BJ (cell line): ENCODE results near the gene DGKQ. TPM values are rescaled to one million over a fixed set of nuclear protein-coding genes. Genes with fewer than 3 reads are reported as not detected.
"Not testable (repeated sequence)": the region's sequence is repeated elsewhere in the genome, so short reads cannot be mapped to it uniquely, and the experiment has no call there.

ENCODE experiments used
- CTCF ChIA-PET: fragments of 350-600 bp; formaldehyde crosslinking; extraction: SDS; loops from one replicate; lab custom pipeline; 2021; ENCODE audit warnings: antibody characterized with exemption, inconsistent platforms; lab: Yijun Ruan, JAX
- POLR2A ChIA-PET: fragments of 300-600 bp; sonication (Branson Sonifier 250); formaldehyde crosslinking; extraction: SDS; loops from one replicate; lab custom pipeline; 2021; ENCODE audit warnings: antibody characterized with exemption; lab: Charles Lee
- DNase-seq: peaks from one replicate; pipeline ENCODE4 v3.0.0-alpha.2; 2011; ENCODE audit warnings: low read depth
- H3K27me3 ChIP-seq: 2 replicates; pipeline ENCODE4 v1.6.0; 2011; ENCODE audit warnings: low read length; ENCODE audit not compliant: control insufficient read depth, insufficient read depth
- H3K36me3 ChIP-seq: 2 replicates; pipeline ENCODE4 v1.5.1; 2011; ENCODE audit warnings: low read length; ENCODE audit not compliant: control insufficient read depth, insufficient read depth
- H3K4me3 ChIP-seq: 2 replicates; pipeline ENCODE4 v1.5.1; 2011; ENCODE audit warnings: low read depth, mild to moderate bottlenecking, control low read depth, low read length
- polyA plus RNA-seq: library from polyadenylated mRNA; depleted of rRNA; stranded (reverse); fragments of >200 nt; gene quantifications from 2 replicates; pipeline ENCODE4 v1.2.3, GENCODE V29; 2011
- TF ChIP-seq, protein P1 (sequence below): IDR thresholded peaks from 2 replicates; pipeline ENCODE4 v1.5.1; 2011; ENCODE audit warnings: low read depth, mild to moderate bottlenecking, control low read depth, inconsistent platforms, low read length, moderate library complexity; ENCODE audit not compliant: insufficient read depth

Gene DGKQ
- polyA plus RNA-seq, 1 experiment = 6.5 TPM

- Histone ChIP-seq H3K27me3 (peaks cover 34% of the 10 kb centered on the region), H3K4me3 (no peak overlapping the region), H3K36me3 (no peaks in the 10 kb centered on the region)
- TF ChIP-seq, protein P1, sequence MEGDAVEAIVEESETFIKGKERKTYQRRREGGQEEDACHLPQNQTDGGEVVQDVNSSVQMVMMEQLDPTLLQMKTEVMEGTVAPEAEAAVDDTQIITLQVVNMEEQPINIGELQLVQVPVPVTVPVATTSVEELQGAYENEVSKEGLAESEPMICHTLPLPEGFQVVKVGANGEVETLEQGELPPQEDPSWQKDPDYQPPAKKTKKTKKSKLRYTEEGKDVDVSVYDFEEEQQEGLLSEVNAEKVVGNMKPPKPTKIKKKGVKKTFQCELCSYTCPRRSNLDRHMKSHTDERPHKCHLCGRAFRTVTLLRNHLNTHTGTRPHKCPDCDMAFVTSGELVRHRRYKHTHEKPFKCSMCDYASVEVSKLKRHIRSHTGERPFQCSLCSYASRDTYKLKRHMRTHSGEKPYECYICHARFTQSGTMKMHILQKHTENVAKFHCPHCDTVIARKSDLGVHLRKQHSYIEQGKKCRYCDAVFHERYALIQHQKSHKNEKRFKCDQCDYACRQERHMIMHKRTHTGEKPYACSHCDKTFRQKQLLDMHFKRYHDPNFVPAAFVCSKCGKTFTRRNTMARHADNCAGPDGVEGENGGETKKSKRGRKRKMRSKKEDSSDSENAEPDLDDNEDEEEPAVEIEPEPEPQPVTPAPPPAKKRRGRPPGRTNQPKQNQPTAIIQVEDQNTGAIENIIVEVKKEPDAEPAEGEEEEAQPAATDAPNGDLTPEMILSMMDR = no peak
- ChIA-PET POLR2A (no interaction called here), CTCF (no interaction called here)
- no peak for DNase-seq
These were observed 26.6 kb upstream of the DGKQ start for GRCh38 chr4:999882-1000425.

DNA sequence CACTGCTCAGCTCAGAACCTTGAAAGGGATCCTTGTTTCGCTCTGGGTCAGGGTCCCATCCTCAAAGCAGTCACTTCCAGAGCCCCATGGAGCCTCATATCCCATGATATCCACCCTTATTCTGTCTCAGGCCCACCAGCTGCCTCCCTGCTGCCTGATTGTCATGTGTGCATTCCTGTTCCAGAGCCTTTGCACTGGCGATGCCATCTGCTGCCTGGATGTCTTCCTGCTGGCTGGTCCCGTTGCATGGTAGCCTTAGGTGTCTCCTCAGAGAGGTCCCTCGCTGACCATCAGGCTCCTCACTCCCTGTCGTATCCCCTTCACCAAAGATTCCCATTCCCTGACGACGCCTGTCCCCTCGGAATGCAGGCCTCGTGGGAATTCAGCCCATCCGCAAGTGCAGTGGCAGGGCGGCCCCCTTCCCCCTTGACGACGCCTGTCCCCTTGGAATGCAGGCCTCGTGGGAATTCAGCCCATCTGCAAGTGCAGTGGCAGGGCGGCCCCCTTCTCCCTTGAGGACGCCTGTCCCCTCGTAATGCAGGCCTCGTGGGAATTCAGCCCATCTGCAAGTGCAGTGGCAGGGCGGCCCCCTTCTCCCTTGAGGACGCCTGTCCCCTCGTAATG, 26.0 kb upstream of the DGKQ start:
- H3K4me3 ChIP-seq, POLR2A ChIA-PET, DNase-seq, H3K36me3 ChIP-seq: not testable (repeated sequence)
- CTCF ChIA-PET = interaction anchor here (1.4 kb wide), 1 partner anchor 13 kb away, joined by 6 read pairs; the partner anchor contains the start of gene IDUA
- peaks cover 34% of the 10 kb centered on the region for H3K27me3 ChIP-seq

DNA sequence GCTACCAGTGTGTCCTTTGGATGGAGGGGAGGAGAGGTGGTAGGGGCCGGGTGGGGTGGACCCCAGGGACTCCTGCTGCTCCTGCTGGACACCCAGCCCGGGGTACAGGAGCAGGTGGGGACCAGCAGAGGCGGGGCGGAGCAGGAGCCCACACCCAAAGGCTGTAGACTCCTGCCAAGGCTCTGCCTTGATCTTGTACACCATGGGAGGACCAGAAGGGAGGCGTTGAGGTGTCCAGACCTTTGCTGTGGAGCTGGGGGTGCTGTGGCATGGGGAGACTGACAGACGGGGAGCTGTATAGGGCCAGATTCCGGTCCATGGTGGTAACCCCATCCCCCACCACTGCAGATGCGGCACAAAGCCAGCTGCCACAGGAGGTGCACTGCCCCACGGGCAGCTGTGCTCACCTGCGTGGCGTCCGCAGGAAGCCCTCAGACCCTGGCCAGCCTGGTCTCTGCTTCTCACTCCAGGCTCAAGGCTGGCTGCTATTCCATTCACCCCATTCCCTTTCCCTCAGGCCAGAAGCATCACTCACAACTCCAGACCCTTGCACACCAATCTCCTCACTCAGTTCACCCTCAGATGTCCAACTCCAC, 24.8 kb upstream of the DGKQ start:
- Histone ChIP-seq H3K4me3 (no peak overlapping the region), H3K27me3 (peaks cover 31% of the 10 kb centered on the region), H3K36me3 (no peaks in the 10 kb centered on the region)
- DNase-seq = no peak
- ChIA-PET POLR2A (no interaction called here), CTCF (interaction anchor here (1.4 kb wide), 1 partner anchor 12 kb away, joined by 6 read pairs; the partner anchor contains the start of gene IDUA)
- TF ChIP-seq, protein P1 = no peak

GRCh38 chr4:997375-998071, 24.2 kb upstream of the DGKQ start:
- peak overlapping the region; percentile 23 for H3K4me3 ChIP-seq
- TF ChIP-seq, protein P1 = no peak
- no peaks in the 10 kb centered on the region for H3K36me3 ChIP-seq
- POLR2A ChIA-PET = no interaction called here
- peaks cover 29% of the 10 kb centered on the region for H3K27me3 ChIP-seq
- CTCF ChIA-PET = interaction anchor here (1.0 kb wide), 1 partner anchor 11 kb away, joined by 3 read pairs; no protein-coding TSS in a partner anchor
- no peak for DNase-seq

GRCh38 chr4:996997-997374, 23.6 kb upstream of the DGKQ start:
- Histone ChIP-seq H3K4me3 (no peak overlapping the region), H3K36me3 (peaks cover under 1% of the 10 kb centered on the region; the same call in 1 of the 2 replicates), H3K27me3 (peaks cover 26% of the 10 kb centered on the region)
- ChIA-PET POLR2A (no interaction called here), CTCF (interaction anchor here (1.0 kb wide), 1 partner anchor 11 kb away, joined by 3 read pairs; no protein-coding TSS in a partner anchor)
- no peak for DNase-seq
- TF ChIP-seq, protein P1 = no peak
